SK-N-SH (cell line): Measurements from ENCODE around the gene CCNL2.

ENCODE experiments used
- CTCF ChIP-seq: fragments of 200-600 bp; sonication (generic); IDR thresholded peaks from 2 replicates; pipeline ENCODE4 v1.6.1; 2017; ENCODE audit warnings: antibody characterized with exemption, mild to moderate bottlenecking, moderate library complexity
- ELF1 ChIP-seq: IDR thresholded peaks from 2 replicates; pipeline ENCODE4 v1.4.0; 2012
- EP300 ChIP-seq, 2 experiments: IDR thresholded peaks; 2 replicates each; pipeline versions ENCODE4 v1.4.0 to v1.6.1; 2012; ENCODE audit warnings: borderline replicate concordance in 1 of 2, low read depth in 1 of 2, low read length in 1 of 2
- EZH2phosphoT487 ChIP-seq: fragments of 200-600 bp; sonication (generic); IDR thresholded peaks from 2 replicates; pipeline ENCODE4 v1.6.1; 2017; ENCODE audit warnings: low read depth, mixed run types, mild to moderate bottlenecking, antibody characterized with exemption, moderate library complexity, borderline replicate concordance
- GATA2 ChIP-seq: sonication (generic); formaldehyde crosslinking; IDR thresholded peaks from 2 replicates; pipeline ENCODE4 v1.5.0; 2020; ENCODE audit warnings: mild to moderate bottlenecking, missing genetic modification reagents
- JUND ChIP-seq: IDR thresholded peaks from 2 replicates; pipeline ENCODE4 v1.4.0; 2012
- MXI1 ChIP-seq: IDR thresholded peaks from 2 replicates; pipeline ENCODE4 v1.6.1; 2012; ENCODE audit warnings: mild to moderate bottlenecking, low read depth, low read length, improper control_type of control experiment
- POLR2AphosphoS5 ChIP-seq: IDR thresholded peaks from 2 replicates; pipeline ENCODE4 v1.6.1; 2012; ENCODE audit warnings: low read depth, low read length
- RAD21 ChIP-seq: IDR thresholded peaks from 2 replicates; pipeline ENCODE4 v1.6.1; 2012; ENCODE audit warnings: mild to moderate bottlenecking, low read length
- TAF1 ChIP-seq: IDR thresholded peaks from 2 replicates; pipeline ENCODE4 v1.6.1; 2012; ENCODE audit warnings: low read depth, mild to moderate bottlenecking, low read length, moderate library complexity, borderline replicate concordance
- USF2 ChIP-seq: fragments of 150-350 bp; IDR thresholded peaks from 2 replicates; pipeline ENCODE4 v1.6.1; 2017; ENCODE audit warnings: antibody characterized with exemption, low read length, low read depth, borderline replicate concordance

- TF ChIP-seq CTCF (no peak), EP300 (IDR thresholded peaks at IDR 0.05; ENCODE audit: borderline replicate concordance in 1 of 2, low read depth in 1 of 2, low read length in 1 of 2) (no peak), MXI1 (no peak), TAF1 (no peak), POLR2AphosphoS5 (no peak), GATA2 (CRISPR knock-in tag) (no peak), JUND (no peak), RAD21 (no peak), EZH2phosphoT487 (no peak), USF2 (no peak), ELF1 (no peak)
Measured at GRCh38 chr1:1395166-1395565, 4.0 kb downstream of the CCNL2 start.
